KMS-11 (cell line): ENCODE results near the gene TARDBP.
"Not testable (repeated sequence)": the region's sequence is repeated elsewhere in the genome, so short reads cannot be mapped to it uniquely, and the experiment has no call there.

Experiments
- H2AFZ ChIP-seq: fragments of 200-600 bp; sonication (generic); 2 replicates; pipeline ENCODE4 v1.6.1; 2016; ENCODE audit warnings: antibody characterized with exemption, mixed run types, low read depth
- H3K27ac ChIP-seq: fragments of 200-600 bp; sonication (generic); 2 replicates; pipeline ENCODE4 v1.6.1; 2016; ENCODE audit warnings: mild to moderate bottlenecking, mixed run types
- H3K27me3 ChIP-seq: fragments of 200-600 bp; sonication (generic); 2 replicates; pipeline ENCODE4 v1.6.1; 2017; ENCODE audit warnings: mild to moderate bottlenecking, low read depth, mixed run types, moderate library complexity; ENCODE audit not compliant: insufficient read depth
- H3K36me3 ChIP-seq: fragments of 200-600 bp; sonication (generic); 2 replicates; pipeline ENCODE4 v1.6.1; 2017; ENCODE audit warnings: mild to moderate bottlenecking, mixed run types; ENCODE audit not compliant: insufficient read depth
- H3K4me1 ChIP-seq: fragments of 200-600 bp; sonication (generic); 2 replicates; pipeline ENCODE4 v1.6.1; 2016; ENCODE audit warnings: mild to moderate bottlenecking, low read depth, mixed run types; ENCODE audit not compliant: poor library complexity, severe bottlenecking
- H3K4me2 ChIP-seq: fragments of 200-600 bp; sonication (generic); 2 replicates; pipeline ENCODE4 v1.7.0; 2016; ENCODE audit warnings: mild to moderate bottlenecking, mixed run types
- H3K4me3 ChIP-seq: fragments of 200-600 bp; sonication (generic); IDR thresholded peaks from 2 replicates; pipeline ENCODE4 v1.6.1; 2017; ENCODE audit warnings: low read depth, low read length, mixed read lengths; ENCODE audit not compliant: insufficient read depth
- H3K79me2 ChIP-seq: fragments of 200-600 bp; sonication (generic); 2 replicates; pipeline ENCODE4 v1.6.1; 2016; ENCODE audit warnings: low read depth, mixed run types; ENCODE audit not compliant: insufficient read depth
- H3K9ac ChIP-seq: fragments of 200-600 bp; sonication (generic); 2 replicates; pipeline ENCODE4 v1.6.1; 2016; ENCODE audit warnings: mild to moderate bottlenecking, mixed run types
- H4K20me1 ChIP-seq: fragments of 200-600 bp; sonication (generic); 2 replicates; pipeline ENCODE4 v1.6.1; 2016; ENCODE audit warnings: mild to moderate bottlenecking, mixed run types; ENCODE audit not compliant: insufficient read depth
- TF ChIP-seq, protein P1 (sequence below): fragments of 200-600 bp; sonication (generic); conservative IDR thresholded peaks from 2 replicates; pipeline ENCODE4 v1.6.1; 2017; ENCODE audit warnings: low read depth, mild to moderate bottlenecking, antibody characterized with exemption, low read length, moderate library complexity, mixed read lengths

Gene TARDBP

GRCh38 chr1:11046270-11046566, 33.8 kb downstream of the TARDBP start:
- H4K20me1 ChIP-seq = no peaks in the 10 kb centered on the region
- no peak overlapping the region for H3K9ac ChIP-seq
- H3K27ac ChIP-seq = no peak overlapping the region

DNA sequence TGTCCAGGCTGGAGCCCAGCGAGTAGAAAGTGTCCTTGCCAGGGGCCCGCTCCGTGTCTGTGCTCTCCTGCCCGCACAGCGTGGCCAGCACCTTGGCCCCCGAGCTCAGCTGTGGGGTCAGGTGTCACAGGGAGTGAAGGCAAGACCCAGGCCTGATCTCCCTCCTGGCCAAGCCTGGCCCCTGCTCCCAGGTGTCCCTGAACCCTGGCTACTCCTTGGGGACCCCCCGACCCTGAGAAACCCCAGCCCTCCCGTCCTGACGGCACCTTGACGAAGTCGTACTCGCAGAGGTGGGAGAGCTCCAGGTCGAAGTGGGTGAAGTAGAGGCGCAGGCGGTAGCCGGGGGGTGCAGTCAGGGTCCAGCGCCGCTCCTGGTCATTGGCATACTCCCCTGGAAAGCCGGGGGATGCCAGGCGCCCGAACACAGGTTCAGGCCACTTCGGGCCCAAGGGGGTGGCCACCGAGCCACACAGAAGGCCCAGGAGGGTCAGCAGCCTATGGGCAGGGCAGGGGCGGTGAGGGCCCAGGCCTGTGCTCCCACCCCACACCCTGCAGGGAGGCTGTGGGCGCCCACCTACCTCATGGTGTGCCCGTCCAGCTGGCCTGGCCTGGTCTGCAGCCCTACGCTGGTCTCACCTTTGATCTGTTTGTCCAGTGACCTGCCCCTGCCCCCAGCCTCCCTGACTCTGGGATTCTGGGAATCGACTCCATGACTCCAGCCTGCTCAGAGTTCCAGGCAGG, 34.3 kb downstream of the TARDBP start, which contains the start of gene MASP2:
Gene MASP2 (minus strand): TSS at position 615 of the 741 bp plus-strand sequence. CDS start 32 bp downstream, at position 583.
- peaks cover 13% of the 10 kb centered on the region; the same call in 1 of the 2 replicates for H3K27me3 ChIP-seq
- H3K4me2 ChIP-seq = no peak within 1 kb of the TSS
- no peak within 1 kb of the TSS for H2AFZ ChIP-seq
- no peaks in the 10 kb centered on the region for H3K79me2 ChIP-seq
- no peaks in the 10 kb centered on the region for H4K20me1 ChIP-seq
- H3K4me1 ChIP-seq = no peaks in the 10 kb centered on the region
- H3K4me3 ChIP-seq = no peak within 1 kb of the TSS
- TF ChIP-seq, protein P1, sequence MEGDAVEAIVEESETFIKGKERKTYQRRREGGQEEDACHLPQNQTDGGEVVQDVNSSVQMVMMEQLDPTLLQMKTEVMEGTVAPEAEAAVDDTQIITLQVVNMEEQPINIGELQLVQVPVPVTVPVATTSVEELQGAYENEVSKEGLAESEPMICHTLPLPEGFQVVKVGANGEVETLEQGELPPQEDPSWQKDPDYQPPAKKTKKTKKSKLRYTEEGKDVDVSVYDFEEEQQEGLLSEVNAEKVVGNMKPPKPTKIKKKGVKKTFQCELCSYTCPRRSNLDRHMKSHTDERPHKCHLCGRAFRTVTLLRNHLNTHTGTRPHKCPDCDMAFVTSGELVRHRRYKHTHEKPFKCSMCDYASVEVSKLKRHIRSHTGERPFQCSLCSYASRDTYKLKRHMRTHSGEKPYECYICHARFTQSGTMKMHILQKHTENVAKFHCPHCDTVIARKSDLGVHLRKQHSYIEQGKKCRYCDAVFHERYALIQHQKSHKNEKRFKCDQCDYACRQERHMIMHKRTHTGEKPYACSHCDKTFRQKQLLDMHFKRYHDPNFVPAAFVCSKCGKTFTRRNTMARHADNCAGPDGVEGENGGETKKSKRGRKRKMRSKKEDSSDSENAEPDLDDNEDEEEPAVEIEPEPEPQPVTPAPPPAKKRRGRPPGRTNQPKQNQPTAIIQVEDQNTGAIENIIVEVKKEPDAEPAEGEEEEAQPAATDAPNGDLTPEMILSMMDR = no peak
- H3K36me3 ChIP-seq = no peaks in the 10 kb centered on the region
- H3K9ac ChIP-seq = no peak within 1 kb of the TSS
- H3K27ac ChIP-seq = no peak within 1 kb of the TSS

More at GRCh38 chr1:11046270-11046566, 33.8 kb downstream of the TARDBP start:
- Histone ChIP-seq H3K36me3 (no peaks in the 10 kb centered on the region), H3K4me2 (no peak overlapping the region), H2AFZ (no peak overlapping the region), H3K4me1 (no peaks in the 10 kb centered on the region), H3K27me3 (peaks cover 13% of the 10 kb centered on the region; the same call in 1 of the 2 replicates), H3K79me2 (no peaks in the 10 kb centered on the region), H3K4me3 (no peak overlapping the region)
- TF ChIP-seq, protein P1 = no peak

GRCh38 chr1:11051121-11051520, 38.7 kb downstream of the TARDBP start:
- not testable (repeated sequence) for H3K27ac ChIP-seq, H3K4me2 ChIP-seq, H3K9ac ChIP-seq, H2AFZ ChIP-seq, H3K4me1 ChIP-seq, H4K20me1 ChIP-seq, H3K79me2 ChIP-seq, H3K36me3 ChIP-seq, H3K4me3 ChIP-seq, H3K27me3 ChIP-seq

- H3K27ac ChIP-seq = no peak overlapping the region
- no peaks in the 10 kb centered on the region for H3K27me3 ChIP-seq
- H3K9ac ChIP-seq = no peak overlapping the region
- no peak overlapping the region for H3K4me3 ChIP-seq
- H4K20me1 ChIP-seq = no peaks in the 10 kb centered on the region
- TF ChIP-seq, protein P1 = no peak
- H2AFZ ChIP-seq = no peak overlapping the region
- no peak overlapping the region for H3K4me2 ChIP-seq
- no peaks in the 10 kb centered on the region; the same call in 1 of the 2 replicates for H3K79me2 ChIP-seq
- no peaks in the 10 kb centered on the region for H3K4me1 ChIP-seq
- peaks cover under 1% of the 10 kb centered on the region; the same call in 1 of the 2 replicates for H3K36me3 ChIP-seq
Observed at GRCh38 chr1:11051781-11052511, 39.5 kb downstream of the TARDBP start.
